Measurements from ENCODE around the gene CABCOCO1. TPM values are rescaled to one million over a fixed set of nuclear protein-coding genes. Genes with fewer than 3 reads are reported as not detected.

Gene CABCOCO1
- total RNA-seq, 4 donors from 2014 or later = 0.45 to 0.54 TPM; not detected in 2

- peaks cover 26 to 35% of the 10 kb centered on the region in 2 donors for H3K4me1 ChIP-seq
- no peak for DNase-seq
- intact Hi-C loops (cut with DNase I) = no loop called here
- H3K27ac ChIP-seq = no peak overlapping the region
- H3K9me3 ChIP-seq = no peaks in the 10 kb centered on the region
- WGBS, 2 donors = 73 to 90% methylated on average over 2 of the region's 2 CpGs
- no peaks in the 10 kb centered on the region for H3K36me3 ChIP-seq
- no peaks in the 10 kb centered on the region for H3K27me3 ChIP-seq
- no peak overlapping the region for H3K4me3 ChIP-seq (replicated peaks in 1 of 3)
- TF ChIP-seq CTCF (IDR thresholded peaks at IDR 0.05) = no peak
- TF ChIP-seq POLR2A (IDR thresholded peaks at IDR 0.05) = no peak
Measured at GRCh38 chr10:61791216-61791615, 128.5 kb downstream of the CABCOCO1 start.

GRCh38 chr10:61792097-61792716, 129.5 kb downstream of the CABCOCO1 start:
- WGBS, 2 donors = 100% methylated on average over 1 of the region's 1 CpG
- Histone ChIP-seq H3K4me1 (peaks cover 21 to 25% of the 10 kb centered on the region in 2 donors), H3K36me3 (no peaks in the 10 kb centered on the region), H3K27ac (peak overlapping the region in 2 of 3 donors; percentile 70 to 92), H3K27me3 (no peaks in the 10 kb centered on the region), H3K4me3 (replicated peaks in 1 of 3) (no peak overlapping the region), H3K9me3 (no peaks in the 10 kb centered on the region)
- no peak for DNase-seq
- intact Hi-C loops (cut with DNase I) = no loop called here
- TF ChIP-seq CTCF (IDR thresholded peaks at IDR 0.05) (no peak), POLR2A (IDR thresholded peaks at IDR 0.05) (no peak)

- H3K4me1 ChIP-seq = peaks cover 20 to 21% of the 10 kb centered on the region in 2 donors
- H3K9me3 ChIP-seq = no peaks in the 10 kb centered on the region
- no peaks in the 10 kb centered on the region for H3K27me3 ChIP-seq
- no peaks in the 10 kb centered on the region for H3K36me3 ChIP-seq
- TF ChIP-seq CTCF (IDR thresholded peaks at IDR 0.05) (no peak), POLR2A (IDR thresholded peaks at IDR 0.05) (no peak)
- WGBS, 2 donors = 95 to 98% methylated on average over 1 of the region's 1 CpG
- no peak for DNase-seq
- H3K4me3 ChIP-seq (replicated peaks in 1 of 3) = no peak overlapping the region
- H3K27ac ChIP-seq = peak overlapping the region in 2 of 3 donors; percentile 70 to 92
- intact Hi-C loops (cut with DNase I) = no loop called here
Measured at GRCh38 chr10:61792921-61793320, 130.2 kb downstream of the CABCOCO1 start.

DNA sequence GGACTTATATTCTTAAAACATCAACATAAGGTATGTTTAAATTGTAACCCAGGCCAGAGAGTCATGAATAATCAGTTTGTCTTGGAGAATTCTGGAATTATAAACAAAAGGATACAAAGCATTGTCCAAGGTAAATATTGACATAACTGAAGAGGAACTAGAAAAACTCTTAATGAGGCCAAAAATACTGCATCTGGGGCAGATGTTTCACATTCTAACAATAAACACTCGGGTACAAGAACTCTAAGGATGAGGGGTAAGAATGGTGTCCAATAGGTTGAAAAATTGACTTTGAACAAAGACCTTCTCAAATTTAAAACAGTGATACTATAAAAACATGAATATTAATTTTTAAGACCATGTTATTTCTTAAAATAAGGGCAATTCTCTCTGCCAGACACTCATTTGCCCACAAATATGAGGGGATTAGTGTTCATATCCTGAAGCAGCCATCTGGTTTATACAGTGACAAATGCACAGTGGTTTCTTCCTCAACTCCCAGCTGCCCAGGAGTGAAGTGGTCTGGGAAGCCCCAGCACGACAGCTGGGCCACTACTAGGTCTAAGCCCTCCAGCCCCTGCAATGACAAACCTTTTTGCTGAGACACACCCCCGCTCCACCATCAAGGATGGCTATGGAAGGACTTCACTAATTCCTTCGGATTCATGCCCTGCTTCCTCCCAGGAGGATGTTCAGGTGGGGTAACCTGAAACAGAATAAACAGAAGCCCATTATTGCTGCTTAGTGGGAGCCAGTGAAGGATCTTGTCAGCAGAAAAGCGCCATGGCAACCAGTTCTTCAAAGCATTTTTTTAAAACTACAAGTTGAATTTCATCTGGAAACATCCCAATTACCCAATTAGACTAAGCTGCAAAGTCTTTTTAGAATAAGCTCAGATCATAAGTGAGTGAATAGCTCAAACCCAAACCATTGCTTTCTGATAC, 131.3 kb downstream of the CABCOCO1 start:
- intact Hi-C loops (cut with DNase I) = no loop called here
- Histone ChIP-seq H3K9me3 (no peaks in the 10 kb centered on the region), H3K27ac (peak overlapping the region in 2 of 3 donors; percentile 70 to 92), H3K4me1 (peaks cover 20 to 21% of the 10 kb centered on the region in 2 donors), H3K36me3 (no peaks in the 10 kb centered on the region), H3K4me3 (replicated peaks in 1 of 3) (no peak overlapping the region), H3K27me3 (no peaks in the 10 kb centered on the region)
- WGBS, 2 donors = 46% methylated on average over 5 of the region's 5 CpGs
- DNase-seq = peak; percentile 24 to 33
- TF ChIP-seq POLR2A (IDR thresholded peaks at IDR 0.05) (no peak), CTCF (IDR thresholded peaks at IDR 0.05) (no peak)

- H3K36me3 ChIP-seq = no peaks in the 10 kb centered on the region
- no peak for DNase-seq
- TF ChIP-seq CTCF (IDR thresholded peaks at IDR 0.05) = no peak
- no peak for TF ChIP-seq POLR2A (IDR thresholded peaks at IDR 0.05)
- no peaks in the 10 kb centered on the region for H3K9me3 ChIP-seq
- H3K4me1 ChIP-seq = peaks cover 20 to 21% of the 10 kb centered on the region in 2 donors
- no peak overlapping the region for H3K4me3 ChIP-seq (replicated peaks in 1 of 3)
- no peaks in the 10 kb centered on the region for H3K27me3 ChIP-seq
- 92 to 97% methylated on average over 2 of the region's 2 CpGs for WGBS, 2 donors
- H3K27ac ChIP-seq = no peak overlapping the region
- intact Hi-C loops (cut with DNase I) = no loop called here
Measured at GRCh38 chr10:61795147-61795546, 132.4 kb downstream of the CABCOCO1 start.

Data from thyroid gland (tissue), 4 donors.